Mammary epithelial cell (primary cell): ENCODE measurements around the gene INTS15.

Experiments used
- EZH2 ChIP-seq: IDR thresholded peaks from 2 replicates; pipeline ENCODE4 v1.6.1; 2012; ENCODE audit warnings: low read length, inconsistent platforms, borderline replicate concordance
- TF ChIP-seq, protein P1 (sequence below), 2 donors: IDR thresholded peaks in 1 of 2; conservative IDR thresholded peaks in 1 of 2; 2 replicates each; pipeline ENCODE4 v1.5.1; 2011 to 2012; ENCODE audit warnings: inconsistent platforms in 2 of 2, low read length in 2 of 2, mild to moderate bottlenecking in 2 of 2, control low read depth in 1 of 2, low read depth in 1 of 2; ENCODE audit not compliant: insufficient read depth in 1 of 2; ENCODE audit errors: extremely low read depth in 1 of 2

DNA sequence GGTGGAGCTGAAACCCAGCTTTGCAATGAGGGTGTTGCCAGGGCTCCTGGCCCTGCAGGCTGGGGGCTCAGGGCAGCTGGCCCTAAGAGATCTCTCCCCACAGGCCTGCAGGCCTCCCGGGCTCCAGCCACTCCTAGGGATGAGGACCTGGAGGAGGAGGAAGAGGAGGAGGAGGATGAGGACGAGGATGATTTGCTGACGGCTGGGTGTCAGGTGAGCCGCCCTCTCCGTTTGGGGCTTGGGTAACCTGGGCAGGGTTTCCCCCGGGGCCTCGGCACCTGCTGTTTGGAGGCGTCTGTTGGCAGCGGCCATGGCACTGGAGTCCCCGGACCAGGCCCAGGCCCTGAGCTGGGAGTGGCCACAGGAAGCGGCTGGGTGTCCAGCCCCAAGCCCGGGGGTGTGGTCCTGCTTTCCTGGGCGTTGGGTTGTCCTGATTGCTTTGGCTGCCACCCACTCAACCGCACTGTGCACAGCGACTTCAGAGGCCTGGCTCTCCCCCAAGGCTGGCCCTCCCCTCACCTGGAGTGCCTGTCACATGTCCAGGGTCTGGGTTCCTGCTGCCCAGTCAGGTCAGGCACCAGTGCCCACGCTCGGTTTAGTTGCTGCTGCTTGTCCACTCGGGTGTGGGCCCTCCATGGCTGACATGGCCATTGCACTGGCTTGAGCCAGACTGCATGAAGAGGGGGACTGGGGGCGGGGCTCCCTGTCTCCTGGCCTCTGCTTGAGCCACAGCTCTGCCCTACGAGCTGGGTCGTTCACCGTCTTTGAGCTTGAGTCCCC lies 53.2 kb downstream of the INTS15 start:
- TF ChIP-seq, protein P1, sequence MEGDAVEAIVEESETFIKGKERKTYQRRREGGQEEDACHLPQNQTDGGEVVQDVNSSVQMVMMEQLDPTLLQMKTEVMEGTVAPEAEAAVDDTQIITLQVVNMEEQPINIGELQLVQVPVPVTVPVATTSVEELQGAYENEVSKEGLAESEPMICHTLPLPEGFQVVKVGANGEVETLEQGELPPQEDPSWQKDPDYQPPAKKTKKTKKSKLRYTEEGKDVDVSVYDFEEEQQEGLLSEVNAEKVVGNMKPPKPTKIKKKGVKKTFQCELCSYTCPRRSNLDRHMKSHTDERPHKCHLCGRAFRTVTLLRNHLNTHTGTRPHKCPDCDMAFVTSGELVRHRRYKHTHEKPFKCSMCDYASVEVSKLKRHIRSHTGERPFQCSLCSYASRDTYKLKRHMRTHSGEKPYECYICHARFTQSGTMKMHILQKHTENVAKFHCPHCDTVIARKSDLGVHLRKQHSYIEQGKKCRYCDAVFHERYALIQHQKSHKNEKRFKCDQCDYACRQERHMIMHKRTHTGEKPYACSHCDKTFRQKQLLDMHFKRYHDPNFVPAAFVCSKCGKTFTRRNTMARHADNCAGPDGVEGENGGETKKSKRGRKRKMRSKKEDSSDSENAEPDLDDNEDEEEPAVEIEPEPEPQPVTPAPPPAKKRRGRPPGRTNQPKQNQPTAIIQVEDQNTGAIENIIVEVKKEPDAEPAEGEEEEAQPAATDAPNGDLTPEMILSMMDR (conservative IDR thresholded peaks at IDR 0.05 in 1 of 2, IDR thresholded peaks at IDR 0.05 in 1 of 2; ENCODE audit: extremely low read depth in 1 of 2, insufficient read depth in 1 of 2, low read depth in 1 of 2, low read length in 2 of 2), result no peak
- no peak for TF ChIP-seq EZH2
